ENCODE results near the gene ARL4A.

ARL4A gene

DNA sequence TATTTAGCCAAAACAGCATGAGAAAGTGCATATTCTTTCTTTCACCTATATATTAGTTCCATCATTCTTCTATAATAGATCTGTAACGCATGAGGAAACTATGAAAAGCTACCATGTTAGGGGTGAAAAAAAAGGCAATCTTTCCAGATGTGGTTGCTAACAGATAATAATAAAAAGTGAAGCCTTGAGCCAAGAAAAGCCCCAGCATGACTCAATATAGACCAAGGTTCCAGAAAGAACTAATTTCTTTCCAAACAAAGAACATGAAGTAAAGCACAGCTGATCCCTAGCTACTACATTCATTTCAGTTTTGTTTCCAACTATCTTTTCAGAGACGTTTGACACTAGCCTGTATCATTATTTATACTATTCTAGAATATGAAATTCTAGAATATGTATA is 16.4 kb downstream of the ARL4A start:
- DNase-seq, result no peak

DNA sequence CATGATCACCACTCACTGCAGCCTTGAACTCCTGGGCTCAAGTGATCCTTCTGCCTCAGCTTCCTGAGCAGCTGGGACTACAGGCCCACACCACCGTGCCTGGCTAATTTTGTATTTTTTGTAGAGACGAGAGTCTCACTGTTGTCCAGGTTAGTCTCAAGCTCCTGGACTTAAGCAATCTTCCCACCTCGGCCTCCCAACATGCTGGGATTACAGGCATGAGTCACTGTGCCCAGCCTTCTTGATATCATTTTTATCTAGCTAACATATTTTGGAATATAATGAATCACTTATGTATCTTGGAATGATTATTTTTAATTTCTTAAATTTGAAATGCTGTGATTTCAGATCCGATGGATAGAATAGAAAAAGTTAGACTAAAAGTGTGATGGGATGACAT is 18.4 kb downstream of the ARL4A start:
- DNase-seq, result no peak

- no peak for DNase-seq
These were observed 19.6 kb downstream of the ARL4A start for GRCh38 chr7:12706900-12707536.

DNA sequence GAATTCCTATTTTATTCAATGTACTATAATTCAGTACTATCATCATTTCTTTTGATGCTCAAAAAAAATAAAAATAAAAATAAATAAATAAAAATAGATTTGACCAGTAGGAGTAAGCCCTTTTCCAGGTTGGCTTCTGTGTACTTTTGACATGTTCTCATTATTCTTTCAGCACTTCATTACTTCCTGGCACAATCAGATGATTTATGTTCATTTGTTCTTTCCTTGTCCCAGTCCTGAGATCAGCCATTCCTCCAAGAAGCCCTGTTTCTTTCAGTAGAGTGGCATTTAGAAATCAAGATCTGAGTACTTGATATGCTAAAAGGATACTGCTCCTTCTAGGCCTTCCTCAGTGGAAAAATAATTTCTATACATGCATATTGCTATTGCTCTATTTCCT is 20.9 kb downstream of the ARL4A start:
- DNase-seq, result no peak

GRCh38 chr7:12709726-12710502 is 22.5 kb downstream of the ARL4A start:
- no peak for DNase-seq

DNA sequence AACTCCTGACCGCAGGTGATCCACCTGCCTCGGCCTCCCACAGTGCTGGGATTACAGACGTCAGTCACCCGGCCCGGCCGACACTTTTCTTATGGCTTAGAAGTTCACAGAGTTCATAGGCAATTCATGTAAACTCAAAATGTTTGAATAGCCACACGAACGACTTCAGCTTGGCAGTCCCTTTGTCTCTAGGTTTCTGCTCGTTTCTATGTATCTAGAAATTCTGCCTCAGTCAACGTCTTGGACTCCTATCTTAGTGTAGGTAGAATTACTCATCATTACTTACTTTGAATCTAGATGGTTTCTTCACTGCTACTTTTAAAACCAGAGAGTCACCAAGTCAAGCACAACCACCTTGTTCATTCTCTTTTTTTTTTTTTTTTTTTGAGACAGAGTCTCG is 23.7 kb downstream of the ARL4A start:
- no peak for DNase-seq

- no peak for DNase-seq
These were observed 24.8 kb downstream of the ARL4A start for GRCh38 chr7:12712236-12712635.

DNA sequence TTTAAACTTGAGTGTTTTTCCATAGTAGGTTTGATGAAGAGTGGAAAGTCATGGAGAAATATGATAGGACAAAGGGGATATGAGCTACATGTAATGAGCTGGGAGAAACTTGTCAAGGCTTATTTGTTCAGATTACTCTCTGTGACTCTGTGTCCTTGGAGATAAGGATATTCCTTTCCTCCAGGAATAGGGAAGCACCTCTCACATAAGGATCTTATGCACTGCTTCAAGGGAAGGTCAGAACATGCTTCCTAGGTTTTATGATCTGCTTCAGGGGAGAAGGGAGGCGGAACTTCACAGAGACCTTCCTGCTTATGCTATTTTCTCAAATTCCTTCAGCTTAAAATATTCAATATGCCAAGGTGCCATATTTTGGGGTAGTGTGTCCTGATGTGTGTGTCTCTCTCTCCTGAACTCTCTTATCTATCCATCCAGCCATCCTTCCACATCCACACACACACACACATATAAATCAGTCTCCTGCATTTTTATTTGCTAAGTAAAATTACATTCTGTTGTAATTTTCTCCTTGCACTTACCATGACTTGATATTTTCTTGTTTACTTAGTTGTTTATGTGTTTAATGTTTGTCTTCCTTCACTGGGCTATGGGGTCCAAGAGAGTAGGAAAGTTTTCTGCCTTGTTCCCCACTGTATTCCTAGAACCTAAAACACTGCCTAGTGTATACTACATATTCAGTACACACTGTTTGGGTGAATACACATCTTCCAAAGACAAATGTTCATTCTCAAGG is 26.4 kb downstream of the ARL4A start:
- no peak for DNase-seq

DNA sequence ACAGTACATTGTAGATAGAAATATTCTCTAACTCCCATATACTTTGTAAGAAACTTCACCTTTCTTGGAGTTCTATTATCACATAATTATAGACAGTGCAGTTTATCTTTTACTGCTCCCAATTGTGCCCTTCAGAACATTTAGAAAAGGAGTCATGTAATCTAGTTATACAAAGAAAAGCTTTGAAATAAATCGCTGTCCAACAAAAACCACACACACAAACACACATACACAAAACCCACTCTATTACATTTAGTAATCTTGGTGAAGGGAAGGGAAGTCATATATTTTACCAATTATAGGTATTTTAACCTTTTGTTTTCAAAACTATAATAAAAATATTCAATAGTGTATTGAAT is 26.9 kb downstream of the ARL4A start:
- DNase-seq, result no peak

- peak; percentile 42 for DNase-seq
These were observed 28.1 kb downstream of the ARL4A start for GRCh38 chr7:12715372-12716133.

- DNase-seq, result no peak
These were observed 28.8 kb downstream of the ARL4A start for GRCh38 chr7:12716134-12716681.

GRCh38 chr7:12716722-12717121 is 29.3 kb downstream of the ARL4A start:
- DNase-seq, result no peak

GRCh38 chr7:12719141-12719919 is 31.9 kb downstream of the ARL4A start:
- no peak for DNase-seq

- no peak for DNase-seq
These were observed 32.8 kb downstream of the ARL4A start for GRCh38 chr7:12719981-12720865.

GRCh38 chr7:12721286-12721830 is 33.9 kb downstream of the ARL4A start:
- DNase-seq, result no peak

- no peak for DNase-seq
These were observed 34.7 kb downstream of the ARL4A start for GRCh38 chr7:12722136-12722535.

GRCh38 chr7:12722636-12723605 is 35.5 kb downstream of the ARL4A start:
- no peak for DNase-seq

- no peak for DNase-seq
These were observed 38.3 kb downstream of the ARL4A start for GRCh38 chr7:12725575-12726316.

- no peak for DNase-seq
These were observed 39.5 kb downstream of the ARL4A start for GRCh38 chr7:12726908-12727307.

All from DMS79 treated with DMSO at 0.1 percent for 48 hours (cell line).